ENCODE data around the gene IGFL1.
"Not testable (repeated sequence)": the region's sequence is repeated elsewhere in the genome, so short reads cannot be mapped to it uniquely, and the experiment has no call there.

Gene IGFL1

GRCh38 chr19:46225558-46226004 lies 4.0 kb upstream of the IGFL1 start:
- DNase-seq (ENCODE audit: low spot score): no peak

GRCh38 chr19:46226438-46226973 lies 3.0 kb upstream of the IGFL1 start:
- no peak for DNase-seq (ENCODE audit: low spot score)

- DNase-seq (ENCODE audit: low spot score): no peak
These were observed 2.5 kb downstream of the IGFL1 start for GRCh38 chr19:46232029-46232428.

- no peak for DNase-seq (ENCODE audit: low spot score)
These were observed 2.9 kb downstream of the IGFL1 start for GRCh38 chr19:46232468-46232867.

GRCh38 chr19:46232938-46233621 lies 3.5 kb downstream of the IGFL1 start:
- DNase-seq (ENCODE audit: low spot score): no peak

GRCh38 chr19:46233871-46234270 lies 4.3 kb downstream of the IGFL1 start:
- not testable (repeated sequence) for DNase-seq (ENCODE audit: low spot score)

GRCh38 chr19:46238141-46238540 lies 8.6 kb downstream of the IGFL1 start:
- DNase-seq (ENCODE audit: low spot score): not testable (repeated sequence)

- no peak for DNase-seq (ENCODE audit: low spot score)
These were observed 9.9 kb downstream of the IGFL1 start for GRCh38 chr19:46239193-46240024.

- no peak for DNase-seq (ENCODE audit: low spot score)
These were observed 11.2 kb downstream of the IGFL1 start for GRCh38 chr19:46240693-46241092.

GRCh38 chr19:46241626-46242025 lies 12.1 kb downstream of the IGFL1 start:
- no peak for DNase-seq (ENCODE audit: low spot score)

GRCh38 chr19:46243081-46243654 lies 13.6 kb downstream of the IGFL1 start:
- not testable (repeated sequence) for DNase-seq (ENCODE audit: low spot score)

GRCh38 chr19:46250076-46250735 lies 20.7 kb downstream of the IGFL1 start:
- no peak for DNase-seq (ENCODE audit: low spot score)

- DNase-seq (ENCODE audit: low spot score): no peak
These were observed 21.9 kb downstream of the IGFL1 start for GRCh38 chr19:46251416-46251815.

GRCh38 chr19:46254776-46255175 lies 25.2 kb downstream of the IGFL1 start:
- DNase-seq (ENCODE audit: low spot score): no peak

- DNase-seq (ENCODE audit: low spot score): no peak
These were observed 27.3 kb downstream of the IGFL1 start for GRCh38 chr19:46256855-46257254.

GRCh38 chr19:46261501-46261900 lies 32.0 kb downstream of the IGFL1 start:
- DNase-seq (ENCODE audit: low spot score): not testable (repeated sequence)

GRCh38 chr19:46262684-46263296 lies 33.2 kb downstream of the IGFL1 start:
- not testable (repeated sequence) for DNase-seq (ENCODE audit: low spot score)

GRCh38 chr19:46264801-46265200 lies 35.3 kb downstream of the IGFL1 start:
- not testable (repeated sequence) for DNase-seq (ENCODE audit: low spot score)

- peak; percentile 74 for DNase-seq (ENCODE audit: low spot score)
These were observed 35.8 kb downstream of the IGFL1 start for GRCh38 chr19:46265217-46265828.

GRCh38 chr19:46269101-46269500 lies 39.6 kb downstream of the IGFL1 start:
- DNase-seq (ENCODE audit: low spot score): no peak
